HG03060 (cell line): Measurements from ENCODE around the gene TNFRSF1B.

ENCODE experiments used
- ATAC-seq: cut with Tn5 transposase; IDR thresholded peaks from one replicate; pipeline ENCODE4 v1.9.1; 2021; ENCODE audit warnings: low read depth, moderate number of reproducible peaks; ENCODE audit not compliant: unreplicated experiment

TNFRSF1B gene

GRCh38 chr1:12166834-12167492 is at the start of gene TNFRSF1B:
Gene TNFRSF1B (plus strand): TSS chr1:12166991. CDS start chr1:12167092, 101 bp downstream.
- ATAC-seq = no peak

GRCh38 chr1:12121212-12122003 is 45.4 kb upstream of the TNFRSF1B start:
- no peak for ATAC-seq

GRCh38 chr1:12123172-12123571 is 43.6 kb upstream of the TNFRSF1B start:
- no peak for ATAC-seq

- no peak for ATAC-seq
Observed at GRCh38 chr1:12124693-12125421, 41.9 kb upstream of the TNFRSF1B start.

- ATAC-seq = no peak
Observed at GRCh38 chr1:12125422-12126355, 41.1 kb upstream of the TNFRSF1B start.

- ATAC-seq = no peak
Observed at GRCh38 chr1:12126781-12127180, 40.0 kb upstream of the TNFRSF1B start.

- ATAC-seq = no peak
Observed at GRCh38 chr1:12127206-12127810, 39.5 kb upstream of the TNFRSF1B start.

- no peak for ATAC-seq
Observed at GRCh38 chr1:12128120-12128519, 38.7 kb upstream of the TNFRSF1B start.

GRCh38 chr1:12129624-12130023 is 37.2 kb upstream of the TNFRSF1B start:
- no peak for ATAC-seq

- ATAC-seq = no peak
Observed at GRCh38 chr1:12130466-12131130, 36.2 kb upstream of the TNFRSF1B start.

- no peak for ATAC-seq
Observed at GRCh38 chr1:12132078-12132477, 34.7 kb upstream of the TNFRSF1B start.

GRCh38 chr1:12134716-12135115 is 32.1 kb upstream of the TNFRSF1B start:
- ATAC-seq = no peak

GRCh38 chr1:12135612-12136011 is 31.2 kb upstream of the TNFRSF1B start:
- ATAC-seq = no peak

GRCh38 chr1:12136916-12137610 is 29.7 kb upstream of the TNFRSF1B start:
- no peak for ATAC-seq

GRCh38 chr1:12138196-12139168 is 28.3 kb upstream of the TNFRSF1B start:
- ATAC-seq = no peak

GRCh38 chr1:12140016-12140415 is 26.8 kb upstream of the TNFRSF1B start:
- ATAC-seq = no peak

- ATAC-seq = no peak
Observed at GRCh38 chr1:12140515-12141162, 26.2 kb upstream of the TNFRSF1B start.
